H1 (cell line): ENCODE results near the gene PROP1. TPM values are rescaled to one million over a fixed set of nuclear protein-coding genes. Genes with fewer than 3 reads are reported as not detected.

Experiments used
- CEBPB ChIP-seq: IDR thresholded peaks from 2 replicates; pipeline ENCODE4 v1.6.1; 2012; ENCODE audit warnings: low read depth, low read length
- EGR1 ChIP-seq: IDR thresholded peaks from 2 replicates; pipeline ENCODE4 v1.6.1; 2011; ENCODE audit warnings: low read depth, low read length, borderline replicate concordance
- YY1 ChIP-seq: IDR thresholded peaks from 2 replicates; pipeline ENCODE4 v1.6.1; 2011; ENCODE audit warnings: low read depth, mild to moderate bottlenecking, low read length
- polyA plus RNA-seq, 7 experiments: library from polyadenylated mRNA; depleted of rRNA in 3 of 7; stranded (reverse) in 5 of 7; unstranded in 2 of 7; fragments of >200 nt in 5 of 7; fragments of 200-250 nt in 2 of 7; gene quantifications; 1 replicate in 5 of 7; 2 replicates in 1 of 7; 4 replicates in 1 of 7; pipeline versions ENCODE4 v1.2.1 to v1.2.3, GENCODE V29; 2011 to 2013; ENCODE audit warnings: missing spikeins in 2 of 7, mixed read lengths in 2 of 7
- total RNA-seq: library from RNA; stranded (reverse); fragmentation: NEBNext Ultra II Directional; extraction: Animal tissue kit (Norgen Biotek cat#: 25700); gene quantifications from 2 replicates; pipeline ENCODE4 v1.2.1, GENCODE V29; 2021
- TF ChIP-seq, protein P1 (sequence below): fragments of 300-600 bp; sonication (generic); IDR thresholded peaks from 2 replicates; pipeline ENCODE4 v1.7.1; 2012; ENCODE audit warnings: low read length, moderate library complexity, mild to moderate bottlenecking, inconsistent platforms; ENCODE audit not compliant: insufficient replicate concordance

Gene PROP1
- total and polyA plus RNA-seq, 2 of the 8 experiments (the other 6 are each of a cell fraction or from before 2014, with no cell fraction given): not detected

DNA sequence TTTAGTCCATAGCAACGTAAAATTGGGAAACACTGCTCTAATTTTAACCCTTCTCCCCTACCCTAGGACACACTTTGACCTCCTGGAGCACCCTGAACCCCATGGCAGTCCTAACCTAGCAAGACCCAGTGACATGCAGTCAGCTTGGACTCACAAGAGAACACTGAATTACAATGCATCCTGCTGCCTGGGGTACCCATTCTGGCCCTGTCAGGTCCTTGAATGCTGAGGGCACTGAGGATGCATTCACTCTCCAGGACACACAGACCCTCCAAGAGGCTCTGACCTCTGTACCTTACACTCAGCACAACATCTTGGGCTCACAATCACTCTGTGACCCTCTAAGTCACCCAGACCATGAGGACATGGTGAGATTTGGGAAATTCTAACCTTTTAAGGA, 1.8 kb upstream of the PROP1 start (continued):
- no peak for TF ChIP-seq CEBPB
- no peak for TF ChIP-seq YY1
- TF ChIP-seq EGR1: no peak
- TF ChIP-seq, protein P1, sequence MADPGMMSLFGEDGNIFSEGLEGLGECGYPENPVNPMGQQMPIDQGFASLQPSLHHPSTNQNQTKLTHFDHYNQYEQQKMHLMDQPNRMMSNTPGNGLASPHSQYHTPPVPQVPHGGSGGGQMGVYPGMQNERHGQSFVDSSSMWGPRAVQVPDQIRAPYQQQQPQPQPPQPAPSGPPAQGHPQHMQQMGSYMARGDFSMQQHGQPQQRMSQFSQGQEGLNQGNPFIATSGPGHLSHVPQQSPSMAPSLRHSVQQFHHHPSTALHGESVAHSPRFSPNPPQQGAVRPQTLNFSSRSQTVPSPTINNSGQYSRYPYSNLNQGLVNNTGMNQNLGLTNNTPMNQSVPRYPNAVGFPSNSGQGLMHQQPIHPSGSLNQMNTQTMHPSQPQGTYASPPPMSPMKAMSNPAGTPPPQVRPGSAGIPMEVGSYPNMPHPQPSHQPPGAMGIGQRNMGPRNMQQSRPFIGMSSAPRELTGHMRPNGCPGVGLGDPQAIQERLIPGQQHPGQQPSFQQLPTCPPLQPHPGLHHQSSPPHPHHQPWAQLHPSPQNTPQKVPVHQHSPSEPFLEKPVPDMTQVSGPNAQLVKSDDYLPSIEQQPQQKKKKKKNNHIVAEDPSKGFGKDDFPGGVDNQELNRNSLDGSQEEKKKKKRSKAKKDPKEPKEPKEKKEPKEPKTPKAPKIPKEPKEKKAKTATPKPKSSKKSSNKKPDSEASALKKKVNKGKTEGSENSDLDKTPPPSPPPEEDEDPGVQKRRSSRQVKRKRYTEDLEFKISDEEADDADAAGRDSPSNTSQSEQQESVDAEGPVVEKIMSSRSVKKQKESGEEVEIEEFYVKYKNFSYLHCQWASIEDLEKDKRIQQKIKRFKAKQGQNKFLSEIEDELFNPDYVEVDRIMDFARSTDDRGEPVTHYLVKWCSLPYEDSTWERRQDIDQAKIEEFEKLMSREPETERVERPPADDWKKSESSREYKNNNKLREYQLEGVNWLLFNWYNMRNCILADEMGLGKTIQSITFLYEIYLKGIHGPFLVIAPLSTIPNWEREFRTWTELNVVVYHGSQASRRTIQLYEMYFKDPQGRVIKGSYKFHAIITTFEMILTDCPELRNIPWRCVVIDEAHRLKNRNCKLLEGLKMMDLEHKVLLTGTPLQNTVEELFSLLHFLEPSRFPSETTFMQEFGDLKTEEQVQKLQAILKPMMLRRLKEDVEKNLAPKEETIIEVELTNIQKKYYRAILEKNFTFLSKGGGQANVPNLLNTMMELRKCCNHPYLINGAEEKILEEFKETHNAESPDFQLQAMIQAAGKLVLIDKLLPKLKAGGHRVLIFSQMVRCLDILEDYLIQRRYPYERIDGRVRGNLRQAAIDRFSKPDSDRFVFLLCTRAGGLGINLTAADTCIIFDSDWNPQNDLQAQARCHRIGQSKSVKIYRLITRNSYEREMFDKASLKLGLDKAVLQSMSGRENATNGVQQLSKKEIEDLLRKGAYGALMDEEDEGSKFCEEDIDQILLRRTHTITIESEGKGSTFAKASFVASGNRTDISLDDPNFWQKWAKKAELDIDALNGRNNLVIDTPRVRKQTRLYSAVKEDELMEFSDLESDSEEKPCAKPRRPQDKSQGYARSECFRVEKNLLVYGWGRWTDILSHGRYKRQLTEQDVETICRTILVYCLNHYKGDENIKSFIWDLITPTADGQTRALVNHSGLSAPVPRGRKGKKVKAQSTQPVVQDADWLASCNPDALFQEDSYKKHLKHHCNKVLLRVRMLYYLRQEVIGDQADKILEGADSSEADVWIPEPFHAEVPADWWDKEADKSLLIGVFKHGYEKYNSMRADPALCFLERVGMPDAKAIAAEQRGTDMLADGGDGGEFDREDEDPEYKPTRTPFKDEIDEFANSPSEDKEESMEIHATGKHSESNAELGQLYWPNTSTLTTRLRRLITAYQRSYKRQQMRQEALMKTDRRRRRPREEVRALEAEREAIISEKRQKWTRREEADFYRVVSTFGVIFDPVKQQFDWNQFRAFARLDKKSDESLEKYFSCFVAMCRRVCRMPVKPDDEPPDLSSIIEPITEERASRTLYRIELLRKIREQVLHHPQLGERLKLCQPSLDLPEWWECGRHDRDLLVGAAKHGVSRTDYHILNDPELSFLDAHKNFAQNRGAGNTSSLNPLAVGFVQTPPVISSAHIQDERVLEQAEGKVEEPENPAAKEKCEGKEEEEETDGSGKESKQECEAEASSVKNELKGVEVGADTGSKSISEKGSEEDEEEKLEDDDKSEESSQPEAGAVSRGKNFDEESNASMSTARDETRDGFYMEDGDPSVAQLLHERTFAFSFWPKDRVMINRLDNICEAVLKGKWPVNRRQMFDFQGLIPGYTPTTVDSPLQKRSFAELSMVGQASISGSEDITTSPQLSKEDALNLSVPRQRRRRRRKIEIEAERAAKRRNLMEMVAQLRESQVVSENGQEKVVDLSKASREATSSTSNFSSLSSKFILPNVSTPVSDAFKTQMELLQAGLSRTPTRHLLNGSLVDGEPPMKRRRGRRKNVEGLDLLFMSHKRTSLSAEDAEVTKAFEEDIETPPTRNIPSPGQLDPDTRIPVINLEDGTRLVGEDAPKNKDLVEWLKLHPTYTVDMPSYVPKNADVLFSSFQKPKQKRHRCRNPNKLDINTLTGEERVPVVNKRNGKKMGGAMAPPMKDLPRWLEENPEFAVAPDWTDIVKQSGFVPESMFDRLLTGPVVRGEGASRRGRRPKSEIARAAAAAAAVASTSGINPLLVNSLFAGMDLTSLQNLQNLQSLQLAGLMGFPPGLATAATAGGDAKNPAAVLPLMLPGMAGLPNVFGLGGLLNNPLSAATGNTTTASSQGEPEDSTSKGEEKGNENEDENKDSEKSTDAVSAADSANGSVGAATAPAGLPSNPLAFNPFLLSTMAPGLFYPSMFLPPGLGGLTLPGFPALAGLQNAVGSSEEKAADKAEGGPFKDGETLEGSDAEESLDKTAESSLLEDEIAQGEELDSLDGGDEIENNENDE: no peak
